HG03558 (cell line): Measurements from ENCODE around the gene TLN1.

Experiments
- ATAC-seq: cut with Tn5 transposase; IDR thresholded peaks from one replicate; pipeline ENCODE4 v1.9.1; 2021; ENCODE audit warnings: moderate number of reproducible peaks; ENCODE audit not compliant: unreplicated experiment; ENCODE audit errors: extremely low read depth

TLN1 gene

DNA sequence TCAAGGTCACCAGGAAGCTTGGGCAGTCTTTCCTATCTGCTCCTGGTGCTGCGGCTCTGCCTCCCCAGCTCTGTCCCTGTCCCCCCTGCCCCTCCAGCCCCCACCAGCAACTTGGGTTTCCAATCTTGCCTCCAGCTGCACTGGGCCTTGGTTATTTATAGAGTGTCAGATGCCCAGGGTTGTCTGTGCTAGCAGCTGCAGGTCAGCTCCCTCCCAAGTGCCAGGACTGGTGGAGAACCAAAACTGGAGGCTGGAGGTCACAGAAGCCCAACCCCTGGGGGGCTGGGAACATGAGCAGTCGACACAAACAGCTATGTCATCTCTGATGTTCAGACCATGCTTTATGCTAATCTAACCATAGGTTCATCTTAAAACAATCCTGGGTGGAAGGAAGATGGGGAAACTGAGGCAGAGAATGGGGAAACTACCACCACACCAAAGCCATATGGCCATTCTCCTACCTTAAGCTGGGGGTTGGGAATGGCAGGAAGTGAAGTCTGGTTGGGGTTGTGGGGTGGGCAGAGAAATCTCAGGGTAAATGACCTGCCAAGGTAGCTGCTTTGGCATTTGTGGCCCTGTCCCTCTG, 43.9 kb downstream of the TLN1 start:
- ATAC-seq = no peak

DNA sequence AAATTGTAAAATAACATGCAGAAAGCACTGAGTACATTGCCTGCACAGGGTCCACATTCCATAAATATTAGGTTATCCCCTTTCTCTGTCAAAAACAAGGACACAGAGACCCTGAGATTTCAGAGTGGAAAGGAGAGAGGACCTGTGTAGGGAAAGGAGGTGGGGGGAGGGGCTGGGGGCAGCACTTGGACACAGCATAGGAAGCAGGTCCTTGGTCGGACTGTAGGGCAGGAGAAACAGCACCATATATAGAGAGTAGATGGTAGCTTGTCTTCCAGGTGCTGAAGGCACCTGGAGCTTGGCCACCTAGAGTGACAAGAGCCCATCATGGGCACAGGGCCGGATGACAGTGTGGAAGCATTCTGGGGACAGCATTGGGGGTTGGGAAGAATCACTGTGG, 44.7 kb downstream of the TLN1 start:
- ATAC-seq = no peak

DNA sequence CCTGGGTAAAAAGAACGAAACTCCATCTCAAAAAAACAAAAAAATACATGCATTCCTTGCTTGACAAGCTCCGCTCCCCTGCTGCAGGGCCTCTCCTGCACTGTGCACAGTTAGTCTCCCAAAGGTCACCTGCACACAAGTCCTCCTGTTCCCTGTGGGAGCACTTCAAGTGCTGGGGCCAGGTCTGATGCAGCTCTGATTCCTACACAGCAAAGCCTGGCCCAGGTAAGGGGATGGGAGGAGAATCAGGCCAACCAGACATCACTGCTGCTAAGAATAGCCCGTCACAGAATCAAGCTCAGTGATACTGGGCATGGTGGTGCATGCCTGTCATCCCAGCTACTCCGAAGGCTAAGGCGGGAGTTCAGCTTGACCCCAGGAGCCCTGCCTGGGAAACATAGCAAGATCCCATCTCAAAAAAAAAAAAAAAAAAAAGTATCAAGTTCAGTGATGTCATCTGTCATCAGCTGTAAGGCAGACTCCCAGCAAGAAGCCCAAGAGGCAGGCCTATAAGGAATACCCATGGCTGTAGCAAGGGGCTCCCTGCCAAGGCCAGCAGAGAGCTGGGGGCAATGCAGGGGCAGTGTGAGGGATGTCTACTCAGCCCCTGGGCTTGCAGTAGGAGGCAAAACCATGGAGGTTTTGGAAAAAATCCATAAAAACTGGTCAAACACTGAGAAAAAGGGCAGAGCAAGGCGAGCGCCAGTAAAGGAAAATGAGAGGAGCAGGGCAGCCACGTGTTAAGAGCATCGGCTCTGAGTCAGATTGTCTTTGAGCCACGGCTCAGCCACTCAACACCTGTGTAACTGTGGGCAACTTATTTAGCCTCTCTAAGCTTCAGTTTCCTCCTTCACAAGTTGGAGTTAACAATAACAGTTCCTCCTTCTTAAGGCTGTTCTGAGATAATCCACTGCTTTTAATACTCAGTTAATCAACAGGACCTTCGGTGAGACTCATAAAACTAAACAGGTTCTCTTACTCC, 45.5 kb downstream of the TLN1 start:
- no peak for ATAC-seq

DNA sequence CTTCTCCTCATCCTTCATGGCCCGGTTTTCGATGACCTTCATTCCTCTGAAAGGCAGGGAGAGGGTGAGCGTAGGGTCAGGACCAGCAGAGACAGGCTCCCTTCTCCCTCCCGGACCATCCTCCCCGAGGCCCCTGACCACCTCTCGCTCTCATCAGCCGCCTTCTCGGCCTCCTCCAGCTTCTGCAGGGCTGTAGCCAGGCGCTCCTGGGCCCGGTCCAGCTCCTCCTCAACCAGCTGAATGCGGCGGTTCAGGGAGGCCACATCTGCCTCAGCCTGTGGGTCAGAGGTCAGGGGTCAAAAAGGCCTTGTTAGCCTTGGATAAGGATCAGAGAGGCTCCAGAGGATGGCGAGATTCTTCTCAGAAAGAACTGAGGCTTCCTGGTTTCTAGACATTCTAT, 46.5 kb downstream of the TLN1 start:
- no peak for ATAC-seq

DNA sequence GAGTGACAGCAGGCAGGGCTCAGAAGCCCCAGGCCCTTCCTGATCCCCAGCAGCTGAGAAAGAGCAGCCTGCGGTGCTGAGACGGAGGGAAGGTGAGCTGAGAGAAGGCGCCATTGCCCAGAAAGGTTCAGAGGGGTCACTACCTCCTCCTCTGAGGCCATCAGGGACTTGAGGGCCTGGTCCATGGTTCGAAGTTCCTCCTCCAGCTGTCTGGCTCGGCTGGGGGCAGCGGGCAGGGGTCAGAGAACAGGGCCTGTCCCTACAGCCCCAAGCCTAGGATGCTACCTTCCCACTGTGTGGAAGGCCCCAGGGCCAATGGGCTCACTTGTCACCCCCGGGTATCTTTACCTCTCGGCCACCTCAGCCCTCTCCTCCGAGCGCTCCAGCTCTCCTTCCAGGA, 47.1 kb downstream of the TLN1 start:
- ATAC-seq = no peak

DNA sequence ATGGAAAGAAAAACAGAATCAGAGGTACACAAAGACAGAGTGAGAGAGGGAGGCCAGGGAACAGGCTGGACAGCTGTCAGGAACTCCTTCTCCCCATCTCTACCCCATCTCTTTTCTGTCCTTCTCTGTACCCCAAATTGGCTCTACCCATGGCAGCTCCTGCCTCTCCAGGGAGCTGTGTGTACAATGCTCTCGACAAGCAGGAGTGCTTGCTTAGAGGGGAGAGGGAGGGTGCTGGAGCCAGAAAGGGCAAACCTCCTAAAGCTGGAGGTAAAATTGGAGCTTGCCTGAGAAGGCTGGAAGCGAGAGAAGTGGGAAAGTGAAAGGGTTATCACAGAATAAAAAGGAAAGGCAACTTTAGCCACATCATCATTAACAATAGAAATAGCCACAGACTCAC, 48.7 kb downstream of the TLN1 start:
- no peak for ATAC-seq

DNA sequence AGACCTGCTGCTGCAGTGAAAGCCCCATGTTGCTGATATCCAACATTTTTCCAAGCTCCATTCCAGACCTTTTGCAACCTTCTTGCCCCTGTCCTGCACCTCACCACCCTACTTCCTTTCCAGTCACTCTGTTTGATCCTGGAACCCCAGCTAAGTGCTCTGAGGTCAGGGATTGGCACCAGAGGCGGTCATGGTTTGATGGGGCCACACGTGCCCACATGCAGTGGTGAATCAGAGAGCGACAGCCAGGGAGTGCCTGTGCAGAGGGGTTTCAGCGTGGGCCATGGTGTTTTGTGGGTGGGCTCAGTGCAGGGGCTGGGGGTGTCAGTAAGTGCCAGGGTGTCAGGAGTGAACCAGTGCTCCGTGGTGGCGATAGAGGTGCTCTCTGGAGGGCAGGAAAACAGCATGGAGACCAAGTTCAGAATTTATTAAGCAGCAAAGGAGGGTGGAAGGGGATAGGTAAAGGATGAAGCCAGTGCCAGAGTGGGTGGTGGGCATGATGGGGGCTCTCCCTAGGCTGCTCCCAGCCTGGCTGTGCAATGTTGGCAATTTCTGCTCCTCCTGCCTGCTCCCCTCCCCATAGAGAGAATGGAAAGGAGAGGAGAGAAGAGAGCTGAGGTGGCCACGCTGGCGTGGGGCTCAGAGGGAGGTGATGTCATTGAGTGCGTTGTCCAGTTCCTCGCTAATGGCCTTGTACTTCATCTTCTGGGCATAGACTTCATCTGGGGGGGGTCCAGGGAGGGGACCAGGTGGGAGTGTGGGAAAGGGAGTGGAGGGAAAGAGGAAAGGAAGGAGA, 49.3 kb downstream of the TLN1 start:
- no peak for ATAC-seq

DNA sequence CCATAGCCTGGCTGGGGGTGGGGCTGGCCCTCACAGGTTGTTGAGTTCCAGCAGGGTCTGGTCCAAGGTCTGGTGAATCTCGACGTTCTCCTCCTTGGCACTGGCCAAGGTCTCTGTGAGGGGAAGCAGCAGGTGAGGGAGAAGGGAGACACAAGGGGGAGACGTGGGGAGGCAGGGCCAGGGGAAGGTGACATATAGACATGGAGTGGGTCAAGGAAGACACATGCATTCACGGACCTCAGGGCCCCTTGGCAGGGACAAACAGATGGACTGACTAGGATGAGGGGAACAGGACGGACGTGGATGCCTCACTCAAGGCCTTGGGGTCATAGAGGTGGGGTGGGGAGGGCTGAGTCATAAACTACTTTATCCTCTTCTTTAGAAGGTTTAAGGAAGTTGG, 49.9 kb downstream of the TLN1 start:
- ATAC-seq = no peak

DNA sequence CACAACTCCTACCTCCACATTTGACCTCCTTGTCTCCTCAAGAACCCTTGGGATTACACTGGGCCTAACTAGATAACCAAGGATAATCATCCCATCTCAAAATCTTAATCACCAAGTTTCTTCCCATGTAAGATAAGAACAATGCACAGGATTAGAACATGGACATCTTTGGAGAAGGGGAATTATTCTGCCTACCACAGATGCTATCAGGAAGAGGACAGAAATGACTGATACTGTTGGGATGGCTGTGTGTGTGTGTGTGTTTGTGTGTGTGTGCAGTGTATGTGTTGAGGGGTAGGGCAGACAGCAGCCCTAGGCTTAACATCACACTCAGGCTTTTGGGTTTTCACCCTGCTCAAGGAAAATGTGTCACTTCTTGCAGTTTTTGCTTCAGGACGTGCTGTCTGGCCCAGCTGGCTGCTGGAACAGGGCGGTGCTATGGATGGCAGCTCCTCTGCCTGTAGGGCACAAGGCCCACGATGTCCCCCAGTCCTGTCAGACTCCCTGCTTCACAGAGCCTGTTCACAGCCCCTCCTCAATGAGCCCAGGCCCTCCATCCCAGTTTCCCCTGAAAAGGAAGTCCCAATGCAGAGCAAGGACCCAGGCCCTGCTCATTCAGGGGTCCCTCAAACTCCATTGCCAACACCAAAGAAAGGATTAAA, 50.5 kb downstream of the TLN1 start:
- no peak for ATAC-seq

DNA sequence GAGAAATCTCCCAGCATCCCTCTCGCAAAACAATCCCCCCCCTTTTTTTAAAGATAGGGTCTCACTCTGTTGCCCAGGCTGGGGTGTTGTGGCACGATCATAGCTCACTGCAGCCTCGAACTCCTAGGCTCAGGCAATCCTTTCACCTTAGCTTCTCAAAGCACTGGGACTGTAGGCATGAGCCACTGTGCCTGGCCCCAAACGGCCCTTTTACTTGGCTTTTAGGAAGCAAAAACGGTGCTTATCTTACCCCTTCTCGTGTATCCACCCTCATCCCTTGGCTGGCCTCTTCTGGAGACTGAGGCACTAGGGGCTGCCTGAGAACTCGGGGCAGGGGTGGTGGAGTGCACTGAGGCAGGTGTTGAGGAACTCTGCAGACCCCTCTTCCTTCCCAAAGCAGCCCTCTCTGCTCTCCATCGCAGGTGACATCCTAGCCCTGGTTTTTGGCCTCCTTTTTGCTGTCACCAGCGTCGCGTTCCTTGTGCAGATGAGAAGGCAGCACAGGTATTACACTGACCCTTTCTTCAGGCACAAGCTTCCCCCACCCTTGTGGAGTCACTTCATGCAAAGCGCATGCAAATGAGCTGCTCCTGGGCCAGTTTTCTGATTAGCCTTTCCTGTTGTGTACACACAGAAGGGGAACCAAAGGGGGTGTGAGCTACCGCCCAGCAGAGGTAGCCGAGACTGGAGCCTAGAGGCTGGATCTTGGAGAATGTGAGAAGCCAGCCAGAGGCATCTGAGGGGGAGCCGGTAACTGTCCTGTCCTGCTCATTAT, 51.5 kb downstream of the TLN1 start:
- no peak for ATAC-seq

DNA sequence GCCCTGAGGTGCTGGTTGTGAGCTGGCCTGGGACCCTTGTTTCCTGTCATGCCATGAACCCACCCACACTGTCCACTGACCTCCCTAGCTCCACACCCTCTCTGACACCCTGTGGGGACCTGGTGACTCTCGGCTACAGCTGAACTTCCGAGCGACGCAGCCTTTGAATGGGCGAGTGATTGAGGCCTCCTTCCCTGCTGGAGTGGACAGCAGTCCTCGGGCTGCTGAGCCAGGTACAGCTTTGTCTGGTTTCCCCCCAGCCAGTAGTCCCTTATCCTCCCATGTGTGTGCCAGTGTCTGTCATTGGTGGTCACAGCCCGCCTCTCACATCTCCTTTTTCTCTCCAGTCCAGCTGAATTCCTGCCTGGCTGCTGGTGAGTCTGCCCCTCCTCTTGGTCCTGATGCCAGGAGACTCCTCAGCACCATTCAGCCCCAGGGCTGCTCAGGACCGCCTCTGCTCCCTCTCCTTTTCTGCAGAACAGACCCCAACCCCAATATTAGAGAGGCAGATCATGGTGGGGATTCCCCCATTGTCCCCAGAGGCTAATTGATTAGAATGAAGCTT, 52.1 kb downstream of the TLN1 start:
- no peak for ATAC-seq

DNA sequence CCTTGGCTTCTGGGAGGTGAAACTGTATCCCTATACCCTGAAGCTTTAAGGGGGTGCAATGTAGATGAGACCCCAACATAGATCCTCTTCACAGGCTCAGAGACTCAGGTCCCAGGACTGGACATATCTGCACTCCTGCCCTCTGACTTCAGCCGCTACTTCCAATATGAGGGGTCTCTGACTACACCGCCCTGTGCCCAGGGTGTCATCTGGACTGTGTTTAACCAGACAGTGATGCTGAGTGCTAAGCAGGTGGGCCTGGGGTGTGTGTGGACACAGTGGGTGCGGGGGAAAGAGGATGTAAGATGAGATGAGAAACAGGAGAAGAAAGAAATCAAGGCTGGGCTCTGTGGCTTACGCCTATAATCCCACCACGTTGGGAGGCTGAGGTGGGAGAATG, 52.9 kb downstream of the TLN1 start:
- no peak for ATAC-seq

DNA sequence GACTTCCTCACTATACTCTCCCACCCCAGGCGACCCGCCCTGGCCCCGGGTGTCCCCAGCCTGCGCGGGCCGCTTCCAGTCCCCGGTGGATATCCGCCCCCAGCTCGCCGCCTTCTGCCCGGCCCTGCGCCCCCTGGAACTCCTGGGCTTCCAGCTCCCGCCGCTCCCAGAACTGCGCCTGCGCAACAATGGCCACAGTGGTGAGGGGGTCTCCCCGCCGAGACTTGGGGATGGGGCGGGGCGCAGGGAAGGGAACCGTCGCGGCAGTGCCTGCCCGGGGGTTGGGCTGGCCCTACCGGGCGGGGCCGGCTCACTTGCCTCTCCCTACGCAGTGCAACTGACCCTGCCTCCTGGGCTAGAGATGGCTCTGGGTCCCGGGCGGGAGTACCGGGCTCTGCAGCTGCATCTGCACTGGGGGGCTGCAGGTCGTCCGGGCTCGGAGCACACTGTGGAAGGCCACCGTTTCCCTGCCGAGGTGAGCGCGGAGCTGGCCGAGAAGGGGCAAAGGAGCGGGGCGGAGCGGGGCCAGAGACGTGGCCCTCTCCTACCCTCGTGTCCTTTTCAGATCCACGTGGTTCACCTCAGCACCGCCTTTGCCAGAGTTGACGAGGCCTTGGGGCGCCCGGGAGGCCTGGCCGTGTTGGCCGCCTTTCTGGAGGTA, 56.1 kb downstream of the TLN1 start:
- ATAC-seq = no peak

DNA sequence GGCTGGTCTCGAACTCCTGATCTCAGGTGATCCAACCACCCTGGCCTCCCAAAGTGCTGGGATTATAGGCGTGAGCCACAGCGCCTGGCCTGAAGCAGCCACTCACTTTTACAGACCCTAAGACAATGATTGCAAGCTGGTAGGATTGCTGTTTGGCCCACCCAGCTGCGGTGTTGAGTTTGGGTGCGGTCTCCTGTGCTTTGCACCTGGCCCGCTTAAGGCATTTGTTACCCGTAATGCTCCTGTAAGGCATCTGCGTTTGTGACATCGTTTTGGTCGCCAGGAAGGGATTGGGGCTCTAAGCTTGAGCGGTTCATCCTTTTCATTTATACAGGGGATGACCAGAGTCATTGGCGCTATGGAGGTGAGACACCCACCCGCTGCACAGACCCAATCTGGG, 56.8 kb downstream of the TLN1 start:
- no peak for ATAC-seq

DNA sequence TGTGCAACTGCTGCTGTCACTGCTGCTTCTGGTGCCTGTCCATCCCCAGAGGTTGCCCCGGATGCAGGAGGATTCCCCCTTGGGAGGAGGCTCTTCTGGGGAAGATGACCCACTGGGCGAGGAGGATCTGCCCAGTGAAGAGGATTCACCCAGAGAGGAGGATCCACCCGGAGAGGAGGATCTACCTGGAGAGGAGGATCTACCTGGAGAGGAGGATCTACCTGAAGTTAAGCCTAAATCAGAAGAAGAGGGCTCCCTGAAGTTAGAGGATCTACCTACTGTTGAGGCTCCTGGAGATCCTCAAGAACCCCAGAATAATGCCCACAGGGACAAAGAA, 58.0 kb downstream of the TLN1 start:
- ATAC-seq = no peak

DNA sequence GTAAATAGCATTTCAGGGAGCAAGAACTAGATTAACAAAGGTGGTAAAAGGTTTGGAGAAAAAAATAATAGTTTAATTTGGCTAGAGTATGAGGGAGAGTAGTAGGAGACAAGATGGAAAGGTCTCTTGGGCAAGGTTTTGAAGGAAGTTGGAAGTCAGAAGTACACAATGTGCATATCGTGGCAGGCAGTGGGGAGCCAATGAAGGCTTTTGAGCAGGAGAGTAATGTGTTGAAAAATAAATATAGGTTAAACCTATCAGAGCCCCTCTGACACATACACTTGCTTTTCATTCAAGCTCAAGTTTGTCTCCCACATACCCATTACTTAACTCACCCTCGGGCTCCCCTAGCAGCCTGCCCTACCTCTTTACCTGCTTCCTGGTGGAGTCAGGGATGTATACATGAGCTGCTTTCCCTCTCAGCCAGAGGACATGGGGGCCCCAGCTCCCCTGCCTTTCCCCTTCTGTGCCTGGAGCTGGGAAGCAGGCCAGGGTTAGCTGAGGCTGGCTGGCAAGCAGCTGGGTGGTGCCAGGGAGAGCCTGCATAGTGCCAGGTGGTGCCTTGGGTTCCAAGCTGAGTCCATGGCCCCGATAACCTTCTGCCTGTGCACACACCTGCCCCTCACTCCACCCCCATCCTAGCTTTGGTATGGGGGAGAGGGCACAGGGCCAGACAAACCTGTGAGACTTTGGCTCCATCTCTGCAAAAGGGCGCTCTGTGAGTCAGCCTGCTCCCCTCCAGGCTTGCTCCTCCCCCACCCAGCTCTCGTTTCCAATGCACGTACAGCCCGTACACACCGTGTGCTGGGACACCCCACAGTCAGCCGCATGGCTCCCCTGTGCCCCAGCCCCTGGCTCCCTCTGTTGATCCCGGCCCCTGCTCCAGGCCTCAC, 58.6 kb downstream of the TLN1 start, which contains the start of gene CA9:
CA9 (plus strand) TSS at position 797 of the 893 bp plus-strand sequence; CDS start at position 829, 32 bp downstream.
- ATAC-seq = no peak

DNA sequence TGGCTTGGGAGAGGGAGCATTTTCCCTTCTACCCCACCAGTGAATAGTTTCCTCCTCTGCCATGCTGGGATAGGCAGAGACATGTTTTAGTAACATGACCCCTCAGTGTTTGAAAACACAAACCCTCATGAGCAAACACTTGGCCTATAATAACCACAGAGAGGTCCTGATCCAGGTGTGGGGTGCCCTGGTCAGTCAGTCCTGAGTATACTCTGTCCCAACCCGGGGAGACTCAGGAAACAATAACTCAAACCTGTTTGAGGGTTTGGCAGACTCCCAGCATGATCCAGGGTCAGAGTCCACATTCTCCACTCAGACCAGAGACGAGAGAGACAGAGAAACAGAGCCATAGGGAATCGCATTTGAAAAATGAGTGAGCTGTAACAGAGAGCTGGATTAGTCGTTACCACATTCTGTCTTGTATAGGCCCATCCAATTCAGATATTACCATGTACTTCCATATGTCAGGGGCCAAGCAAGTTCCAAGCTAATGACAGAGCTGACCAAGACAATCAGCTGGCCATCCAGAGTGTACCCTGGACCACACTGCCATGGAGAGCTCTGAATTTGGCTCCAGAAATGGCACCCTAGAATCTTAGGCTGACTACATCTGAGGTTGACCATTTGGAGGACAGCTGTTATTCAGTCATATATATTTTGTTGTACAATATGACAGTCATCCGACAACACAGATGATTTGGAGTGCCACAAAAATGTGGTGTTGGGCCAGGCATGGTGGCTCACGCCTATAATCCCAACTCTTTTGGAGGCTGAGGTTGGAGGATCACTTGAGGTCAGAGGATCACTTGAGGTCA, 62.5 kb downstream of the TLN1 start:
- no peak for ATAC-seq
